Kidney epithelial cell (primary cell): Measurements from ENCODE around the gene BEND5. TPM values are rescaled to one million over a fixed set of nuclear protein-coding genes. Genes with fewer than 3 reads are reported as not detected.

Experiments
- DNase-seq: peaks from one replicate; pipeline ENCODE4 v3.0.0-alpha.2; 2010; ENCODE audit warnings: low read depth
- H3K27me3 ChIP-seq: 2 replicates; pipeline ENCODE4 v1.6.0; 2011; ENCODE audit warnings: low read length; ENCODE audit not compliant: control insufficient read depth, insufficient read depth
- H3K36me3 ChIP-seq: 2 replicates; pipeline ENCODE4 v1.5.1; 2011; ENCODE audit warnings: low read length; ENCODE audit not compliant: control insufficient read depth, insufficient read depth
- H3K4me3 ChIP-seq: 2 replicates; pipeline ENCODE4 v1.5.1; 2011; ENCODE audit warnings: low read depth, mild to moderate bottlenecking, control low read depth, low read length
- CTCF ChIP-seq: IDR thresholded peaks from 2 replicates; pipeline ENCODE4 v1.5.1; 2011; ENCODE audit warnings: mild to moderate bottlenecking, moderate library complexity, low read length, control low read depth, inconsistent platforms; ENCODE audit not compliant: insufficient read depth, poor library complexity, severe bottlenecking
- total RNA-seq: library from RNA; depleted of rRNA; stranded (reverse); fragments of >200 nt; gene quantifications from 2 replicates; pipeline ENCODE4 v1.2.3, GENCODE V29; 2015

BEND5 gene
- total RNA-seq, 1 donor from 2014 or later = 4.2 TPM

- Histone ChIP-seq H3K4me3 (no peak overlapping the region), H3K27me3 (no peaks in the 10 kb centered on the region), H3K36me3 (no peaks in the 10 kb centered on the region)
- no peak for TF ChIP-seq CTCF
- no peak for DNase-seq
Observed at GRCh38 chr1:48726557-48727215, 50.0 kb downstream of the BEND5 start.

- Histone ChIP-seq H3K4me3 (no peak overlapping the region), H3K27me3 (no peaks in the 10 kb centered on the region), H3K36me3 (no peaks in the 10 kb centered on the region)
- no peak for TF ChIP-seq CTCF
- DNase-seq = no peak
Observed at GRCh38 chr1:48726139-48726538, 50.6 kb downstream of the BEND5 start.

GRCh38 chr1:48725341-48726046 lies 51.2 kb downstream of the BEND5 start:
- no peak overlapping the region for H3K4me3 ChIP-seq
- DNase-seq = no peak
- H3K36me3 ChIP-seq = no peaks in the 10 kb centered on the region
- H3K27me3 ChIP-seq = no peaks in the 10 kb centered on the region
- TF ChIP-seq CTCF = no peak

GRCh38 chr1:48720929-48721328 lies 55.8 kb downstream of the BEND5 start:
- DNase-seq = no peak
- no peak overlapping the region for H3K4me3 ChIP-seq
- H3K36me3 ChIP-seq = no peaks in the 10 kb centered on the region
- no peaks in the 10 kb centered on the region for H3K27me3 ChIP-seq
- TF ChIP-seq CTCF = no peak

- Histone ChIP-seq H3K27me3 (no peaks in the 10 kb centered on the region), H3K4me3 (no peak overlapping the region), H3K36me3 (no peaks in the 10 kb centered on the region)
- no peak for TF ChIP-seq CTCF
- DNase-seq = no peak
Observed at GRCh38 chr1:48718705-48719104, 58.0 kb downstream of the BEND5 start.
